Embryonic facial prominence (tissue), 1 donor: ENCODE measurements around the gene SPATS2.
A peak's percentile ranks its signal among the peaks of the same experiment; 100 is the strongest.

ENCODE experiments used
- DNase-seq: peaks from one replicate; pipeline ENCODE4 v3.0.0-alpha.2; 2016; ENCODE audit errors: extremely low spot score

Gene SPATS2

GRCh38 chr12:49555631-49556390 lies 188.5 kb downstream of the SPATS2 start:
- DNase-seq = no peak

- DNase-seq = no peak
Measured at GRCh38 chr12:49556391-49557186, 189.3 kb downstream of the SPATS2 start.

- no peak for DNase-seq
Measured at GRCh38 chr12:49557187-49557916, 190.1 kb downstream of the SPATS2 start.

DNA sequence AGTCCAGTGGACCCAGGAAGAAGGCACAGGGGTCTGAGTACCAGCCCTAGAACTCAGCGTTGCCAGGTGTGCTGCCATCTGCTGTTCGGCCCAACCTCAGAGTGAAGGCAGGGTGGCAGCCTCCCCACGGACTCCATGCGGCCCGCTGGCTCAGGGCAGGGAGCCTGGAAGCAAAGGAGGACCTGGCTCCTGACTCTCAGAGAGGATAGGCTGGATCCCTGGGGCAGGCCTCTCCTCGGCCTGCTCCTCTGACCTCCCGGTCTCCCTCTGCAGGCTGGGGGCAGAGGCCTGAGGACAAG lies 190.6 kb downstream of the SPATS2 start:
- no peak for DNase-seq

DNA sequence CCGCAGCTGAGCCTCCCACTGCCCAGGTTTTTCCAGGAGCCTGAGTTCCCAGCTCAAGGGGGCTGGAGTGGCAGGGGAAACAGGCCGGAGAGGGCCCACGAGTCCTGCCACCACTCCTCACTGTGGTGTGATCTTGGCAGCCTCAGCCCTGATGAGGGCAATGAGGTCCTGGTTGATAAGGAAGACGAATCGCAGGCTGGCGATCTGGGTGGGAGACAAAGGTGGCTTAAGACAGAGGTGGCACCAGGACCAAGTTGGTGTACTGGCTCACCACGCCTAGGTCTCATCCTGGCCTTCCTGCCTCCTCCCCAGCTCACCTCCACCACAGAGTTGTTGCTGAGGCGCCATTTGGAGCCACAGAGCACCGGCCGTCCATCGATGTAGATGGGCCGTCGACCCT lies 191.3 kb downstream of the SPATS2 start:
- DNase-seq = no peak

DNA sequence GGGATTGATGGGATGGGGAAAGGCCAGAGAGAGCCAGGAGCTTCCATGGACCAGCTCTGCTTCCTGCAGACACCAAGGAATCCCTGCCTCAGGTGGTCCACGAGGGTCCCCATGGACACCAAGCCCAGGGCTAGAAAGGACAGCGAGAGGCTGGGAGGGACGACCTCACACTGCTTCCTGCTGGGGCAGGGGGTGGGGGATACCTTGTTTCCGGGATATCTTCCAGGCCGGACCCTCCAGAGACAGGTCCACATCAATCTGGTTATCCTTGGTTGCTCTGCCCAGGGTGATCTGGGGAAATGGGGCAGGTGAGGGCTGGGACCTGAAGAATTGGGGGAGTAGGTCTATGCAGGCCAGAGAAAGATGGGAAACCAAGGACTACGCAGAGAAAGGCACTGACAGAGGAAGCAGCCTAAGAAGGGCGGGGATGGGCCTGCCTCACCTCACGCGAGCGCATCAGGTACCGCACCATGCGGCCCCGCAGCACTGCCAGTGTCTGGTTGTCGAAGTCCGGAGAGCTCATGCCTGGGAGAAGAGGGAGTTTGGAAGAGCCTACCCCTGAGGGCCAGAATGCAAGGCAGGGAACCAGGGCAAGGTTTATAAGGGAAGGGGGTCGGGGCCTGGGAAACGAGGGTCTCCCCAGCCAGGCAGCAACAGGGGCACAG lies 191.9 kb downstream of the SPATS2 start:
- no peak for DNase-seq

- DNase-seq = no peak
Measured at GRCh38 chr12:49560695-49561094, 193.4 kb downstream of the SPATS2 start.

- DNase-seq = no peak
Measured at GRCh38 chr12:49562233-49562632, 195.0 kb downstream of the SPATS2 start.

GRCh38 chr12:49562831-49563230 lies 195.6 kb downstream of the SPATS2 start:
- no peak for DNase-seq

DNA sequence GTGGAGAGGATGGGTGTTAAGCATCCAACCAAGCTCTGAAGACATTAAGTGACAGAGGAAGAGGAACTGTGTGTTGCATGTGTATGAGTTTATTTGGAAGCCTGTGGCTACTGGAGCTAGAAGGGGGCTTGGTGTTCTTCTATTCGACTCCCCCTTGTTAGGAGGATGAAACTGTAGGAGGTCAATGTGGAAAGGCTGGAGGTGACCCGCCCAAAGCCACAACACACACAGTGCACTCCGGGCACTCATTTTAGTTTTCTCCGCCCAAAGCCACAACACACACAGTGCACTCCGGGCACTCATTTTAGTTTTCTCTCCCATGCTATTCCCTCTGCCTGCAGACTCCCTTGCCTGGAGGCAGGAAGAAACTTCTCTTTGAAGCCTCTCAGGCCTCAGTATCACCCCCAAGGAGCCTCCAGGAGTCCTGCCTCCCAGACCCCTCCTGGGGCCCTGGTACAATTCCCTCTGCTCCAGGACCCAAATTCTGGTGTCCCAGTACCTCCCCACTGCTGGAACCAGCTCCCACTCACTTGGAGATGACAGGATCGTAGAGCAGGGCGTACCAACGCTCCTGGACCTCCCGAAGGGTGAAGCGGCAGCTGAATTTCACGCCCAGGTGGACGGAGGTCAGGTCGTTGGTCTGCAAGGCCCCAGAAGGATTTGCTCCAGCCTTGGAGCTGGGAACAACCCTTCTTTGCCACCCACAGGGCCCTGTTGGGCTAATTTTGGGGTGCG lies 196.9 kb downstream of the SPATS2 start:
- no peak for DNase-seq

DNA sequence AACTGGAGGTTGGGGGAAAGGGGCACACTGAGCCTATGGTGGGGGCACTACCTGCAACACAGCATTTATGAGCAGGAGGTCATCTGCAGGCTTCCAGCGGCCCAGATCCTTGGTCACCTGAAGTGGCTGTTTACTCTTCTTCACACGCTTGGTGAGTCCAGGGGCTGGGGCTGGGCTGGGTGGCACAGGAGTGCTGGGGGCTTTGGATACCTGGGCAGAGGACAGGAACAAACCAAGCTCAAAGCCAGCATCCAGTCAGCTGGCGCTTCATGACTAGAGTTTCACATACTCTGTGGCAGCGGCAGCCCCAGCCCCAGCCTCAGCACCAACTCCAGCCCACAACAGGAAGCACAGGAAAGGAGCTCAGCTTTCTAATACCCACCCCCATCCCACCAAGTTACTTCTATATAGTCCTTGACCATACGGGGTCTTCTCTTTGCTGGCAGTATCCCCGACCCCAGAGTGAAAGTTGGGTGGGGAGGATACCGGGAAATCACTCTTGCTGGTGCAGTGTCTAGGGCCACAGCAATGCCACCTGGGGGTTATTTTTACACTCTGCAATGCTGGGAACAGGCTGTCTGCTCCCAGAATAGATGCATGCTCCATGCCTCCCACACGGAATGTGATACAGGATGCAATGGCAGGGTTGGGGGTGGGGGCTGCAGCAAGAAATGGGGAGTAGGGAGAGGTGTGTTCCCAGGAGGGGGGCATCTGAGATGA lies 197.6 kb downstream of the SPATS2 start:
- no peak for DNase-seq

- no peak for DNase-seq
Measured at GRCh38 chr12:49565406-49566265, 198.4 kb downstream of the SPATS2 start.

GRCh38 chr12:49566361-49566760 lies 199.1 kb downstream of the SPATS2 start:
- DNase-seq = no peak

GRCh38 chr12:49567302-49567610 lies 200.0 kb downstream of the SPATS2 start:
- DNase-seq = no peak

- peak; percentile 88 for DNase-seq
Measured at GRCh38 chr12:49567611-49568441, 200.6 kb downstream of the SPATS2 start, which contains the start of gene MCRS1. MCRS1 (minus strand) TSS chr12:49568142; CDS start chr12:49566731, 1,411 bp downstream.

DNA sequence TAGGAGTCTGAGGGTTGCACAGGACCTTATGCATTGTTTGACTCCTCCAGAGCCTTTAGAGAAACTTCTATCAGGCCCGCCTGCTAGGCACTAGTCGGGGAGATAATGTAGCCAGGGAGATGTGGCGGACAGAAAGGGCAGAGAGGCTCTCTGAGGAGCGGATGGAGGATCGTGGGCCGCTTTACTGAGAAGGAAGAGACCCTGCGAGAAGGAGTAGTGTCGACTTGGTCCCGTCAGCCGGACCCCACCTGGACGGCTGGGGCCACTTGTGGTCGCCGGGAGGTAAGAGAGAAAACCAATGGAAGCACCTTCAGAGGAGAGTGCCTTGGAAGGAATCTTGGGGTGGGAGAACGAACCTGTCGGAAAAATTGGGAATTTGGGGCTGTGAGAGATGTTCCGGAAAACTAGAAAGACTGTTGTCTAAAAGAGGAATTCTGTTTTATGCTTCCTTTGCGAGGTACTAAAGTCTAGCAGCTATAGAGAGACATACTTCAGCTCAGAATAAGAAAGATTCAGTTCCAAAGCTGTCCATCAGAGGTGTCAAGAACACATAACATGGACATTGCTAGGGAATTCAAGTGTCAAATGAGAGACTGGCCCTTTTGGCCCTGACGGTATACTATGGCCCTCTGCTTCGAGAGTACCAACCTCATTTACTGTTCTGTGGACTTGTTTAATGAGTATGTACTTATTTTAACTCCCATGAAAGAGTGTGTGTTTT lies 201.3 kb downstream of the SPATS2 start:
- DNase-seq = no peak
